Fibroblast of skin of back (primary cell): Measurements from ENCODE around the gene MYL10.
"Not testable (repeated sequence)": the region's sequence is repeated elsewhere in the genome, so short reads cannot be mapped to it uniquely, and the experiment has no call there.

Experiments
- DNase-seq: peaks from one replicate; pipeline ENCODE4 v3.0.0-alpha.2; 2013

The MYL10 gene

GRCh38 chr7:101650579-101651081 is 21.5 kb upstream of the MYL10 start:
- no peak for DNase-seq

- not testable (repeated sequence) for DNase-seq
Measured at GRCh38 chr7:101647876-101648275, 18.8 kb upstream of the MYL10 start.

DNA sequence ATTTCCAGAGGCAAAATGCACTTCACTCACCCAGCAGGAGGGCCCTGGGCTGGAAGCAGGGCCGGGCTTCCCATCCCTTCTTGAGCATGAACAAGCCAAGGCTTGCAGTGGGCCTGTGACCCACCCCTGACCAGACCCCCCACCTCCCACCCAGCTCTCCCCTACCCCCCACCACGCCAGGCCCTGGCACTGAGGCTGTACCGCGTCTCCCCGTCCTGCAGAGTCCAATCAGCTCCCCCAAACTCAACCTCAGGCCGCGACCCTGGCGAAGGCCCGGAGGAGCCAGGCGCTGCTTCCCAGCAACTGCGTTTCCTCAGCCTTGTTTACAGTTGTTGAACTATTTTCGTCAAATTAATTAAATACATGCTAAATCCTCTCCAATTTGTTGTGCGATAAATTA is 16.9 kb upstream of the MYL10 start:
- no peak for DNase-seq

- DNase-seq, result no peak
Measured at GRCh38 chr7:101644879-101645278, 15.8 kb upstream of the MYL10 start.

DNA sequence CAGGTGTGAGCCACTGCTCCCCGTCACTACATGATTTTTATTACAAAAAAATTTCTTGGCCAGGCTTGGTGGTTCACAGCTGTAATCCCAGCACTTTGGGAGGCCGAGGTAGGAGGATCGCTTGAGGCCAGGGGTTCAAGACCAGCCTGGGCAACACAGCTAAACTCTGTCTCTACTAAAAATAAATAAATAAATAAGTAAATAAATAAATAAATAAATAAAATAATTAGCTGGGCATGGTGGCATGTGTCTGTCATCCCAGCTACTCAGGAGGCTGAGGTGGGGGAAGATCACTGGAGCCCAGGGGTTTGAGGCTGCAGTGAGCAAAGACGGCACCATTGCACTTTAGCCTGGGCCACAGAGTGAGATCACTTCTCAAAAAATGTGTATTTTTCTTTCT is 10.0 kb upstream of the MYL10 start:
- not testable (repeated sequence) for DNase-seq

- DNase-seq, result no peak
Measured at GRCh38 chr7:101636822-101637623, 7.9 kb upstream of the MYL10 start.

DNA sequence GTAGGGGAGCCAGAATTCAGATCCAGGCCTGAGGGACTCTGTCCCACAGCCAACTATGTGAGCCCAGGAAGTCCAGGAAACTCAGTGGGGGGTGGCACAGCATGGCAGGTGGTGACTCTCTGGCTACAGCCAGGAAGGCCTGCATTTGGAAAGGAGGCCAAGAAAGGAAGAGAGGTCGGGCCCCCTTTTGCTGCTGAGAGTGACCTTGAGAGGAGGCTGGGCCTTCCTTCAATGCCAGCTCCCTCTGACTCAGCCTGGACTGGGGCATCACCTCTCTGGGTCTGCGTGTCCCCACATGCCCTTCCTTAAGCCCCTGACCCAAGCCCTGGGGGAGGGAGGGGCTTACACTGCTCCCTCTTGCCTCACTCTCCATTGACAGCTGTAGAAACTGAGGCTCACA is 6.4 kb upstream of the MYL10 start:
- no peak for DNase-seq

GRCh38 chr7:101634196-101634717 is 5.2 kb upstream of the MYL10 start:
- DNase-seq, result no peak

DNA sequence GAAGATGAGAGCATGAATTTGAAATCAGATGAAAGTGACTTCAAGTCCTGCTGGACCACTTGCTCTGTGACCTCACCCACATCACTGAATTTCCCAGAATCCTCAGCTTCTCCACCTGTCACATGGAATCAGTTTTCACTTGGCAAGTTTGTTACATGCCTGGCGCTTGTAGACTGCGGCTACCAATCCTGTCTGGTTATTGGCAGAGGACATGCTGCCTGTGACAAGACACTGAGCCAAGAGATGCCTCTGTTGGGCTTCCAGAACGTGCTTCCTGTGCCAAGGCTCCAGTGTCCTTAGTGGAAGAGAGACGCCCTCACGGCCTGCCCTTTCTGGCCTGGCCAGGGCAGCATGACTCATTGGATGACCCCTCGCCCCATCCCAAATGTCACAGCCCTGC is 4.4 kb upstream of the MYL10 start:
- DNase-seq, result no peak

- DNase-seq, result peak; percentile 14
Measured at GRCh38 chr7:101632641-101633040, 3.5 kb upstream of the MYL10 start.

DNA sequence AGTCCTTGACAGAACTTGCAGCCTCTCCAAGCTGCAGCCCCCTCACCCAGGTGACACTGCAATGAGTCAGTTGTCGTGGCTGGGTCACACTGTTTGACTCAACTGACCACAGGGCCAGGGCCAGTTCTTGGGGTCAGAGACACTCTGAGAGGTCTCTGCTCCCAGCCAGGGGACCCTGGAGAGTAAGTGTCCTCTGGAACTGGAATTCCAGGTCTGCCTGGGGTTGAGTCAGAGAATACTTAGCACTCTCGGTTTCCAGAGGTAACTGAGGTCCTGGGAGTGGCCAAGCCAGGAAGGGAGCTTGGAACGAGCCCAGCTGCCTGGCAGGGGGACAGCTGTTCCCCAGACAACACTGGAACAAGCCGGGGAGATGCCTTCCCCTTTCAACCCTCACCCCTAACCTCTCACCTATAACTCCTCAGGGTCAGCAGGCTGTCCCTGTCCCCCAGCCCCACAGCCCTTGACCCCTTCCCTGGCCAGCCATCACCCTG is 2.2 kb upstream of the MYL10 start:
- DNase-seq, result no peak

- peak; percentile 27 for DNase-seq
Measured at GRCh38 chr7:101630591-101630990, 1.5 kb upstream of the MYL10 start.

DNA sequence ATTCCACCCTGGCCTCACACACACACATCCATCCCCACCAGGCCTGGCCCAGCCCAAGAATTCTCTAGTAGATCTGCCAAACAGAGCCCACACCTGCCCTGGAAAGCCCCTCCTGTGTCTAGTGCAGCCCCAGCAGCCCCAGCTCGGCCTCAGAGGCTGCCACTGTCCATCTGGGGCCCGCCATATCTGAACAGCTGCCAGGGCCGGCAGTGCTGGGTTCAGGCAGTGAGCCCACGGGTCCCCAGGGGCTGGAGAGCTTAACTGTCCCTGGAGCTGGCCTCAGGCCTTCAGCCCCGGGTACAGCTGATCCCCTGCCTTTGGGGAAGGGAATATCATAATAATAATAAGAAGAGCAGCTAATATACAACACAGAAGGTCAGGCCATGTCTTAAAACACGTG is 574 bp downstream of the MYL10 start:
- DNase-seq, result no peak

GRCh38 chr7:101626758-101627157 is 2.3 kb downstream of the MYL10 start:
- DNase-seq, result no peak

GRCh38 chr7:101626069-101626671 is 2.9 kb downstream of the MYL10 start:
- no peak for DNase-seq

GRCh38 chr7:101625031-101625791 is 3.9 kb downstream of the MYL10 start:
- no peak for DNase-seq

GRCh38 chr7:101624246-101625001 is 4.7 kb downstream of the MYL10 start:
- peak; percentile 53 for DNase-seq

DNA sequence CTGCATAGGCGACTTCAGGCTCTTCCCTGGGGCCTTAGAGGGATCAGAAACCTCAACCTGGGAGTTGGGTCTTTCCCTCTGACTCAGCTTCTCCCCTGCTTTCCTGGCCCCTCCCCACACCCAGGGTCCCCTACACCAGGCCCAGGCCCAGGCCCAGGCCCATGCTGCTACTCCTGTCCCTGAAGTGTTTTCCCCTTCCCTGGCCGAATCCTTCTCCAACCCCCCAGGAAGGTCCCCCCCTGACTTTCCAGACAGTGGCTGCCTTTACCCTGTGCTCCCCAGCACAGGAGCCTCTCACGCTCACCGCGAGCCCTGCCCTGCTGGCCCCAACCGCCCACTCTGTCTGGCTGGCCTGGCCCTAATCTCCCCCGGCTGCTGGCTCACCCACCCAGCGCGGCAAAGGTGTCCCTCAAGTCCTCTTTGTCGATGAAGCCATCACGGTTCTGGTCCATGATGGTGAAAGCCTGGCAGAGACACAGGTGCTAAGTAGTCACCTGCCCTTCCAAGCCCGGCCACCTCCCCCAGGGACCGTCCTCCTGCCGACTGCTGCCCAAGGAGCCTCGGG is 6.4 kb downstream of the MYL10 start:
- DNase-seq, result no peak

DNA sequence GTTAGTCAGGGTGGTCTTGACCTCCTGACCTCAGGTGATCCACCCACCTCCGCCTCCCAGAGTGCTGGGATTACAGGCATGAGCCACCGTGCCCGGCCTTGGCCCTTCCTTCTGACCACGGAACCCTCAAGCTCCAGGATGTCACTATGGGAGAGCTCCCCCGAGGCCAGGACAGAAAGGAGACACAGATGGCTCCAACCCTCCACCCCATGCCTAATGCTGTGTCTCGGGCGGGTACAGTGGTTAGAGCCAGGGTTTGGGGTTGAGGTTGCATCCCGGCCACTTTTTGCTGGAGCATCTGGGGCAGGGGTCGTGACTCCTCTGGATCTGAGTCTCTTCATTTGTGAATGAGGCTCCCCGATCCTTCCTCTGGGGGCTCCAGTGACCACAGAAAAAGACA is 8.1 kb downstream of the MYL10 start:
- DNase-seq, result no peak

DNA sequence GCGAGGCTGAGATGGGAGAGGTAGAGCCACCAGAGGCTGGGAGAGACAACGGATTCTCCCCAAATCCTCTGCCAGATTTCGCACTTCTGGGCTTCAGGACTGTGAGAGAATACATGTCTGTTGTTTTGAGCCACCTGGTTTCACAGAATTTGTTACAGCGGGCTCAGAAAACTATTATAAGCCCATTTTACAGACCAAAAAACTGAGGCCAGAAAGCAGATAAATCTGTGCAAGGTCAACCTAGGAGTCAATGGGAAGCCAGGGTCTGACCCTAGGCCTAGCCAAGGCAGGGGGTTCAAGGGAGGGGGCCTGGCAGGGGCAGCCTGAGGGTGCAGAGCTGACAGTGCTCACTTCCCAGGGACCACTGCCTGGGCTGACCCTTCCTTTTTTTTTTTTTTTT is 8.7 kb downstream of the MYL10 start:
- no peak for DNase-seq

- DNase-seq, result peak; percentile 40
Measured at GRCh38 chr7:101618916-101619315, 10.2 kb downstream of the MYL10 start.
